GM18861 (cell line): ENCODE data around the gene PLA2G6.

Source experiments
- ATAC-seq: cut with Tn5 transposase; IDR thresholded peaks from one replicate; pipeline ENCODE4 v1.9.1; 2021; ENCODE audit not compliant: unreplicated experiment

The PLA2G6 gene

GRCh38 chr22:38181453-38182200 lies at the start of gene PLA2G6:
Gene PLA2G6, minus strand, starts transcription at chr22:38181830. Its CDS starts 12,404 bp downstream, at chr22:38169426.
- ATAC-seq = peak; percentile 76

- ATAC-seq = no peak
Measured at GRCh38 chr22:38230916-38231315, 49.3 kb upstream of the PLA2G6 start.

GRCh38 chr22:38230108-38230825 lies 48.6 kb upstream of the PLA2G6 start:
- ATAC-seq = no peak

- no peak for ATAC-seq
Measured at GRCh38 chr22:38228873-38229740, 47.5 kb upstream of the PLA2G6 start.

GRCh38 chr22:38228326-38228872 lies 46.8 kb upstream of the PLA2G6 start:
- ATAC-seq = no peak

- no peak for ATAC-seq
Measured at GRCh38 chr22:38226853-38227649, 45.4 kb upstream of the PLA2G6 start.

- no peak for ATAC-seq
Measured at GRCh38 chr22:38223289-38223960, 41.8 kb upstream of the PLA2G6 start.

GRCh38 chr22:38222797-38223119 lies 41.1 kb upstream of the PLA2G6 start:
- ATAC-seq = no peak

GRCh38 chr22:38221908-38222796 lies 40.5 kb upstream of the PLA2G6 start:
- ATAC-seq = no peak

GRCh38 chr22:38221407-38221806 lies 39.8 kb upstream of the PLA2G6 start:
- ATAC-seq = no peak

GRCh38 chr22:38220653-38221386 lies 39.2 kb upstream of the PLA2G6 start:
- ATAC-seq = no peak

- no peak for ATAC-seq
Measured at GRCh38 chr22:38220163-38220562, 38.5 kb upstream of the PLA2G6 start.

GRCh38 chr22:38219632-38220031 lies 38.0 kb upstream of the PLA2G6 start:
- no peak for ATAC-seq

- no peak for ATAC-seq
Measured at GRCh38 chr22:38218661-38219622, 37.3 kb upstream of the PLA2G6 start.

GRCh38 chr22:38215156-38216038 lies 33.8 kb upstream of the PLA2G6 start:
- no peak for ATAC-seq
